Renal cortical epithelial cell (primary cell): ENCODE results near the gene TECTA. TPM values are rescaled to one million over a fixed set of nuclear protein-coding genes. Genes with fewer than 3 reads are reported as not detected.
"Not testable (repeated sequence)": the region's sequence is repeated elsewhere in the genome, so short reads cannot be mapped to it uniquely, and the experiment has no call there.

ENCODE experiments used
- DNase-seq: peaks from one replicate; pipeline ENCODE4 v3.0.0-alpha.2; 2011; ENCODE audit warnings: low read depth
- total RNA-seq: library from RNA; depleted of rRNA; stranded (reverse); fragments of >200 nt; gene quantifications from 2 replicates; pipeline ENCODE4 v1.2.3, GENCODE V29; 2014

The TECTA gene
- total RNA-seq, 1 donor from 2014 or later: 0.50 TPM

DNA sequence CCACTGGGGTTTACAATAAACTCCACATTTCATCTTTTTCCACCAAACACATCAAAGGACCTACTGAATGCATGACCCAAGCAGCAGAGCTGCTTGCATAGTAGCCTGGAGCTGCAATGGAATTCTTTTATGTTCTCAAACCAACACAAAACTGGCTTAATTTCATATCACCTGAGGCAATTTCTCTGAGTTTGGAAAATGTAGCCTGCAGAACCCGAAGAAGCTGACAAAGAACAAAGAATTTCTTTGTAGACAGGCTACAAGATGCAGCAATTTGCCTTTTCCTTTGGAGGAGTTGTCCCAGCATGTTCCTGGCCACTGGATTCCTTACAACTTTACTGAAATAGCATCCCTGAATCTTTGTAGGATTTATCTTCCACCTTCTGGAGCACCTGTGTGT is 5.5 kb upstream of the TECTA start:
- DNase-seq: no peak

- no peak for DNase-seq
Measured at GRCh38 chr11:121099364-121099763, 1.7 kb upstream of the TECTA start.

GRCh38 chr11:121099885-121100284 is 1.2 kb upstream of the TECTA start:
- DNase-seq: no peak

DNA sequence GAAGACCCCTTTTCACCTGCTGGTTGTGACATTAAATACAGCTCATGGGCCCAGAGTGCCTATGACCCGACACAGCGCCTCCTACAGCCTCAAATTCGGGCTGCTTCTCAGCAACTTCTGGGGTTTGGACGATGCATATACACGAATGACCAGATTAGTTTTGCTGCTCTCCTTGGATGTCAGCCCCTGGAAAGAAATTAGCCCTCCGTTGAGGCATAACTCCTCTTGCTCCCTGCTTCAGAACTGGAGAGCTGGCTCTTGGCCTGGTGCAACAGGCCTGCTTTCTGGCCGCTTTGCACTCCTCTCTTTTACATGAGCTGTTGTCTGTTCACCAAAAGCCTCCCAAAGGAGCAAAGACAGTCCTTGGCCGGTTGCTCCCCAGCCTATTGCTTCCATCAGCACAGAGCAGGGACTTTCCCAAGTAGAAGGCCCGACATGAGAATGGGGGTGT is 3.3 kb downstream of the TECTA start:
- no peak for DNase-seq

GRCh38 chr11:121105063-121105480 is 4.0 kb downstream of the TECTA start:
- DNase-seq: no peak

DNA sequence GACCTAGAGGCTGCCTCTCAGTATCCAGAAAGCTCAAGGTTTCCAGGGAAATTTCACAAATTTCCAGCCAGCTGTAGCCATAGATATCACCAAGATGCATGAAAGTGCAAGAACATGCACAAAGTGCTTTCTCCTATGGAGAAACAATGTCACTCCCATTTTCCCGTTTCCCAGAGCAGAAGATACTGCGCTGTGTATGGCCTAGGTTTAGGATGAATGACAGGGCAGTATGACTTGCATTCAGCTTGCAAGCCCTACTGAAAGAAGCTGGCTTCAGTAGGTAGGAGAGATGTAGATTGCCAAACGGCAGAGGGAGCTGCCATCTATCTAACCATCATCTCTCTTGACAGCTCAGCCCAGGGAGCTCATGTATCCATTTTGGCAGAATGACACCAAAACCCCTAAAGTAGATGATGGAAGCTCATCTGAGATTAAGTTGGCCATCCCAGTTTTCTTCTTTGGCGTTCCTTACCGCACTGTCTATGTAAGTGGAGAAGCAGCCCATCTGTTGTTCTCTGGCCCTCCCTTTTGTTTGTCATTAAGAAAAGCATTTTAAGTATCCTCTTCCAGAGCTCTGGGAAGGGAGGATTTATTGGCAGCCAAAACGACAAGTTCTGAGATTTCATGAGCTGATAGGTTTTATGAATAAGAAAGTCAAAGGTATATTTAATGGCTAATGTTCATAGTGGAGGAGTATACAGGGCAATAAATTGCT is 4.6 kb downstream of the TECTA start:
- no peak for DNase-seq

DNA sequence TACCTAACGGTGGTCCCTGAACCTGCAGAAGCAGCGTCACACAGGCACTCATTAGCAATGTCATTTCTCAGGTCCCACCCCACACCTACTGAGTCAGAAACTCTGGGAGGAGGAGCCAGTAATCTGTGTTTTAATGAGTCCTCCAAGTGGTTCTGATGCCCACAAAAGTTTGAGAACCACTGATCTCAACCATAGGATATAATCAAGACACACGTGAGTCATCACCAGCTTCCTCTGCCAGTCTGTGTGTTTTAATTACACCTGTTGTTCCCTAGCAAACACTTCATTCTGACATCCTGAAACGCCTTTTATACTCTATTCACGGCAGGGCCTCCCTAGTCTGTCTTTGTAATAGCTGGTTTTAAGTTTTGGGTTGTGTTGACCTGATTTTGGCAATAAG is 5.8 kb downstream of the TECTA start:
- DNase-seq: no peak

- no peak for DNase-seq
Measured at GRCh38 chr11:121108413-121108812, 7.4 kb downstream of the TECTA start.

DNA sequence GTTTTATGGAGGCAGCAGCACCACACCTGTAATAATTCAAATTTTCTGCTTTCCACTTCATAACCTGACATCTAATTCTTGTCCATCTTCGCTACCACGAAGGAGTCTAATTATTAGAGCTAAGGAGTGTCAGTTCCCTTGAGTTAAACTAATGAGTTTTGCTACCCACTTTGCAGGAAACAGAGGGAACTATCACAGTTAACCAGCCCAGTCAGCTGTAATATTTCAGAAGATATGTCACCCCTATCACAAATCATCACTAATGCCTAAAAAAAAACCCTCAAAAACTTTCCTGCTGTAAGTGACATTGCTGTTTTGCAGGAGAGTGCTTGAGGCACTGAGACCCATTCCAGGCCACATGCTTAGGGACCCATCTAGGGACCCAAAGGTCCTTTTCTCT is 8.4 kb downstream of the TECTA start:
- DNase-seq: no peak

DNA sequence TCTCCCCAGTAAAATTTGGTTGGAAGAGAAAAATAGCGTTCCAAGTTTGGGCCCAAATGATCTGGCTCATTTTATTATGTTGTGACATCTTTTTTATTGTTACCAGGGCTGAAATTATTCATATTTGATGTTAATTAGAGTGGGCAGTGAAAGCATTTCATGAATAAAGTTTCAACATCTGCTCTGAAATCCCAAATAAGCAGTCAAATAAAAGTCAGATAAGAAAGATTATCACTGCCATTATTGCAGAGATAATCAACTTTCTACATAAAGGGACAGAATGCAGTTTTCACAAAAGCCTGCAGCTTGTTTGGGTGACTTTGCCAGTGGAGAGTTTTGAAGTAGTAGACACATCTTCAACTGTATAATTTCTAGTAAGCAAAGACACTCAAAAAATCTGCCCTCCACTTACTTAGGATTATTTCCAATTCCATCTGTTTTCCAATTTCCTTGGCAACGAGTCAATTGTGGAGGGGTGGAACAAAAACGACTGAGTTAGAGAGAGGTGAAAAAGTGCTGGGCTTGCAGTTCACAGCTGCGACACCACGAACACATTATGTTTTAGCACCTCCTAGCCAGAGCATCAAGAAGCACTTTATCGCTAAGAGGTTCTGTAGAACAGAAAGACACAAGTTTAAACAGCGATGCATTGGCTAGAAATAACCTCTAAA is 9.0 kb downstream of the TECTA start:
- no peak for DNase-seq

- no peak for DNase-seq
Measured at GRCh38 chr11:121110871-121111724, 10.1 kb downstream of the TECTA start.

DNA sequence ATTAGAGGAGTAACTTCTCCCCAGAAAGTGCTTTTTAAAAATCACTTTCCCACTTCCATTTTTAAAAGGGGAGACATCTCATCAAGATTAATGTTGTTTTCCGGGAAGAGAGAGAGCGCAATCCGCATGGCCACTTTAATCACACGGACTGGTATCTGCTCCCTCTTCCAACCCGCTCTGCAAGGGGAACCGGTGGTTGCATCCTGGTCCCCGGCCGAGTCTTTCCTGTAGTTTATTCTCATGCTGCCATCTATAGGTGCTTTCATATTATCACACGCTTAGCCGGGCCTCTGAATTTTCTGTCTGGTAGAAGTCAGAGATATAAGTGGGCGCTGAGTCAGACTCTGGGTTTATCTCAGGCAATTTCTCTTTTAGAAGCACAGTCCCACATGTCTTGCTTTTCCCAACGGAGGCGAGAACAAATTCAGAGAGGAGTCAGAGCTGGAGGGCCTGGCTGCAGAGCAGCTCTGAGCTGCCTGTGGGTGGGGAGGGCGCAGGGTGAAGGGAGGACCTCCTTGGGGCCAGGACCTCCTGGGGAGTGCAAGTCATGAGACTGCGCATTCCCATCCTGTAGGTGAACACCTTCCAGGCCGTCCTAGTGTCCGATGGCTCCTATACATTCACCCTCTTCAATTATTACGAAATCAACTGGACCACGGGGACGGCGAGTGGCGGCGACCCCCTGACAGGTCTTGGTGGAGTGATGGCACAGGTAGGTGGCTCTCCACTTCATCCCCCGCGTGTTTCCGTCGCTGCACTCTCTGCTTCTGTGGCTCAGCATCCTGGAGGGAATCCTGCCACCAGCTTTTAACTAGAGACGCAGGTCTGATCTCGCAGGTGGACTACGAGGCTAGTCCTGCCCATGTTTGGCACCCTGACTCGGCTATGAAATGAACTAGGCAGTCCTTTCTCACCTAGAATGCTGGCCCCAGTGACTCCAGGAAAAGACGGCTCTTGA is 11.7 kb downstream of the TECTA start:
- peak; percentile 24 for DNase-seq

- no peak for DNase-seq
Measured at GRCh38 chr11:121113611-121114010, 12.6 kb downstream of the TECTA start.

GRCh38 chr11:121115024-121115423 is 14.0 kb downstream of the TECTA start:
- not testable (repeated sequence) for DNase-seq

DNA sequence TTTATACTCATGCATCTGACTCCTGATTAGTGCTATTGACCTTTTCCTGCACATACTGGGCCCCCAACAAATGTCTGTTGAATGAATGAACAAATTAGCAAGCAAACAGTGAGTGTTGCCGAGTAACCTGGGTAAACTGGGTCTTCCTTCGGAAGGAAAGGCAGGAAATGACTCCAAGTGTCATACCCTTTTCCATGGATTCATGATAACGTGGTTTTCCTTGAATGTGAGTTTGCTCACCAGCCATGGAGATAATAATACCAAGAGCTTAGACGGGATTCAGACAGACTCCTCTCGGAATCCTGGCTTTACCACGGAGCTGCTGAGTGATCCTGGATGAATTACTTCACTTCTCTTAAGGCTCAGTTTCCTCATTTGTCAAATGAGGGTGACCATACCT is 16.7 kb downstream of the TECTA start:
- DNase-seq: peak; percentile 15

DNA sequence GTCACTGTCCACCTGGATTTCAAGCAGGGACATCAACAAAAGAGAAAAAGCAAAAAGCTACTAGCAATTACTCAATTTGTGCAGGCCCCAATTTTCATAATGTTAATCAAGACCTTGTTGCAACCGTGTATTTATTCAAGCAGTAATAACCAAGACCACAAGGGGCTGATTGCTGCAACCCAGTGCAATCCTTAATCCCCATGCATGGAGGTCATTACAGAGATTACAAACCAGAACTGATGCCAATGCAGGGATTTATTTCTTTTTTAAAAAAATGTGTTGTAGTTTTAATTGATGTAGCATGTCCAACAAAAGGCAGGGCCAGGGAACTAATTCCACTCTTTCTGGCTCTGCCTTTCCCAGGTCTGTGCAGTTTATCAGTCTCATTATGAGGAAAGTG is 18.4 kb downstream of the TECTA start:
- no peak for DNase-seq

DNA sequence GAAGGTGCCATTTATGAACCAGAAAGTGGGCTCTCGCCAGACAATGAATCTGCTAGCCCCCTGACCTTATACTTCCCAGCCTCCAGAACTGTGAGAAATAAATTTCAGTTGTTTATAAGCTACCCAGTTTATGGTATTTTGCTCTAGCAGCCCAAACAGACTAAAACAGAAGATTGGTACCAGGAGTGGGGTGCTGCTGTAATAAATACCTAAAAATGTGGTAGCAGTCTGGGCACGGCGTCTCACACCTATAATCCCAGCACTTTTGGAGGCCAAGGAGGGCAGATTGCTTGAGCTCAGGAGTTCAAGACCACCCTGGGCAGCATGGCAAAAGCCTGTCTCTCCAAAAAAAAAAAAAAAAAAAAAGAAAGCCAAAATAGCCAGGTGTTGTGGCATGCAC is 21.3 kb downstream of the TECTA start:
- no peak for DNase-seq

- DNase-seq: no peak
Measured at GRCh38 chr11:121123496-121124069, 22.5 kb downstream of the TECTA start.

- no peak for DNase-seq
Measured at GRCh38 chr11:121127809-121128208, 26.8 kb downstream of the TECTA start.

DNA sequence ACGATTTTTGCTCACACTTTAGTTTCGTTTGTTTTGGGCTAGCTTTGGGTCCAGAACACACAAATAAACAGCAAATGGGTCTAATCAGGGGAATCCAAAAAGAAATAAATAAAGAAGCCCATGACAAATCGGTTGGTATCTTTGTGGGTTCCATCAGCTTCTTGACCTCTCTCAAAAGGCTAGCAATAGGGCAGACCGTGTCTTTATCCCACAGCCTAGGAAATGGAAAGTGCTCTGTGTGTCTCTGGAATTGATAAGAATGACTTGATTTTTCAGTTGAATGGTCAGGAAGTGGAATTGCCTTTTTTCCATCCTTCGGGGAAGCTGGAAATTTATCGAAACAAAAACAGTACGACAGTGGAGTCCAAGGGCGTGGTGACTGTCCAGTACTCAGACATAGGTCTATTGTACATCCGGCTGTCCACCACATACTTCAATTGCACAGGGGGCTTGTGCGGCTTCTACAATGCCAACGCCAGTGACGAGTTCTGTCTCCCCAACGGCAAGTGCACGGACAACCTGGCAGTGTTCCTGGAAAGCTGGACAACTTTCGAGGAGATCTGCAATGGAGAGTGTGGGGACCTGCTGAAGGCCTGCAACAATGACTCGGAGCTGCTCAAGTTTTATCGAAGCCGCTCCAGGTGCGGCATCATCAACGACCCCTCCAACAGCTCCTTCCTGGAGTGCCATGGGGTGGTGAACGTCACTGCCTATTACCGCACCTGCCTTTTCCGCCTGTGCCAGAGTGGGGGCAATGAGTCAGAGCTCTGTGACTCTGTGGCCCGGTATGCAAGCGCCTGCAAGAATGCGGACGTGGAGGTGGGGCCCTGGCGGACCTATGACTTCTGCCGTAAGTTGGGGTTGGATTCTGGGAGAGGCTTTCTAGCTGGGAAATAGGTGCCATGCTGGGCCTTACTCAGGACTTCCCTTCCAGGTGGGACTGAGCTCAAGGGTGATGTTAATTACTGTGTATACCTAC is 28.6 kb downstream of the TECTA start:
- DNase-seq: no peak
